ENCODE measurements around the gene LHFPL2.

The LHFPL2 gene

DNA sequence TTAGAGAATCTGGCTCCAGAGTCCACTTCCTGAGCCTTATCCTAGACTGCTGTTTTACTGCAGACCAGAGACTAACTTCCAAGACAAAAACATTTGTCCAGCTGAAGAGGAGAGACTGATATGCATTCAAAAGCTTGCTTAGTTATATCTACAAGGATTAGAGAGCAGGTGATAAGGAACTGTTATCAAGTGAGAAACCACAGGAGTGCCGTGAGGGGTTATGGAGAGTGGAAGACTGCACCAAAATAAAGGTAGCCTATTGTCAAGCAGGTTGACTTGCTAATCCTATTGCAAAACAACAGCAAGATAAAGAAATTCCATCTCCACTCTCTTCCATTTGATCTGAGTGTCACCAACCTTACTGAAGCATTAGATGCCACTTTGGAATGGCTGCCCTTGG lies 149.1 kb downstream of the LHFPL2 start:
- no peak for ATAC-seq (replicated peaks)
- DNase-seq, result no peak
- H3K4me3 Mint-ChIP-seq, result no peak overlapping the region
- H3K27ac Mint-ChIP-seq, result no peak overlapping the region
- H3K27me3 Mint-ChIP-seq, result peaks cover 75 to 78% of the 10 kb centered on the region in 2 donors
- no peaks in the 10 kb centered on the region for H3K36me3 Mint-ChIP-seq (ENCODE audit: insufficient read depth)
- H3K4me1 Mint-ChIP-seq (ENCODE audit: low read depth in 2 of 2), result no peaks in the 10 kb centered on the region
- H3K9me3 Mint-ChIP-seq, result no peaks in the 10 kb centered on the region

DNA sequence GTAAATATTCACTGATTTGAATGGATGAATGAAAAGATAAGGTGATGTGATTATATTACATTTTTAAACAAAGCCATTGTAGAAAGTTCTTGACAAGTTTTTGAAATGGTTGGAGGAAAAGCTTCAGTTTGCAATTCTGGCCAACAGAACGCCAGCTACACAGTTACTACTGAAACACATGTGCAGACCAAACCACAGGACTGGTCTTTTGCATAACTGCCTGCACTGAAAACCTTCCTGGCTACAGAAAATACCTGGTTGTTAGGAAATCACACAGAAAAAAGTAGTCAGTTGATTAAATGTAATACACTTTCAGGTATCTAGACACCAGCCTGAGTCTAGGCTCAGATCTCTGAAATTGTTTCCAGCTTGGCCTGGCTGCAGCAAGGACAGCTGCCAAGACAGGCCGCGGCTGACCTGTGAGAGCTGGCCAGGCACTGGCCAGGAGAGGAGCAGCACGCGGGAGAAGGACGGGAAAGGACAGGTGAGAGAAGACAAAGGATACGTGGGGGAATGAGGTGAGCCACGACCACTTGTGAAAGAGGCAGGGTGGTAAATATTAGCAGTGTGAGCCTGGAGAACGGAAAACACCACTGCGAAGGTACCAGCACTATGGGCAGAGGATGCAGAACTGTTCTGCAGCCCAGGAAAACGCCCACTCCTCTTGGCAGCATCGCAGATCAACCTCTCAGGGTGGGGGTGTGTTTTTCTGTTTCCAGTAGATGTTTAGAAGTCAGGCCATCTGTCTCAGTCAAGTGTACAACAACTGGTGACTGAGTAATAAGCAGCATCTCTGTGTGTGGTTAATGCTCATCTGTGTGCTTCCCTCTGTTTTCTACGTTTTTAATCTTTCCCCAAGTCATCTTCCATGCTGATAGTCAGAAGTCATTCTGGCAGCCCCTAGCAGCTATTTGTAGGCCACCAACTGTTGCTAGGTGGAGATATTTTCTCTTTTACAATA lies 150.7 kb downstream of the LHFPL2 start:
- no peak for DNase-seq
- Mint-ChIP-seq H3K9me3 (no peaks in the 10 kb centered on the region), H3K4me3 (no peak overlapping the region), H3K27ac (no peak overlapping the region), H3K4me1 (ENCODE audit: low read depth in 2 of 2) (no peaks in the 10 kb centered on the region), H3K36me3 (ENCODE audit: insufficient read depth) (no peaks in the 10 kb centered on the region), H3K27me3 (peaks cover 61 to 64% of the 10 kb centered on the region in 2 donors)
- ATAC-seq (replicated peaks), result no peak

DNA sequence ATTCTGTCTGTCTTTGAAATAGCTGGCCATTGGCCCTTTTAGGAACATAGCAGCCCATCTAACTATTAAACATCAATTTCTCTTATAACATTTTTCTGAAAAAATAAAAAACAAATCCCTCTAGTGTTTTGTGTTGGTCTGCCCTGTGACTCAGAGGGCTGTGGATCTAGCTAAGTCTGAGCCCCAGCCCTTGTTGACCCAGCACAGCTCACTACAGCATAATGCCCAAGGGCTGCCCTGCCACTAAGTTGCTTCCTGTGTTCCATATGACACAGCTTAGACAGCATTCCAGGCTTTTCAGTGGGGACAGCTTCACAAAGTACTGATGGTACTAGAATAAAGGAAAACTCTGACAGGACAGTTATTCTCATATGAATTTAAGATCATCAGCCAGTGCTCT lies 152.2 kb downstream of the LHFPL2 start:
- Mint-ChIP-seq H3K36me3 (ENCODE audit: insufficient read depth) (peaks cover 2% of the 10 kb centered on the region), H3K4me3 (no peak overlapping the region), H3K4me1 (ENCODE audit: low read depth in 2 of 2) (no peaks in the 10 kb centered on the region), H3K27me3 (peaks cover 48 to 49% of the 10 kb centered on the region in 2 donors), H3K9me3 (no peaks in the 10 kb centered on the region), H3K27ac (no peak overlapping the region)
- ATAC-seq (replicated peaks), result no peak
- no peak for DNase-seq

DNA sequence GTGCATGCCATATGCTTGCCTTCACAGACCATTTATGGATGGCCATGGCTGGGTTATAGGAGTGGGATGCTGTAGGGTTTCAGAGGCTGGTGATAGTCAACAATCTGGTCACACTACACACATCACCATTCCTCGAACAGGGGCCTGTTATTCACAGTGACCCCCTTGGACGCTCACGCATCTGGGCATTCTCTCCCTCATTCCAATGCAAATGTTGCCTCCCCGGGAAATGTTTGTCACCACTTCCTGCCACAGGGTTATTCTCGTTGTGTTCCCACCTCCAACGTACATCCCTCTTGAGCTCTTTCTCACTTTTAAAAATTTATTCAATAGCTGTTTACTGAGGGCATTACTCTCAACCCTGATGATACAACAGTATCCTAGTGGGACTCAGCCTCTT lies 152.8 kb downstream of the LHFPL2 start:
- Mint-ChIP-seq H3K27me3 (peaks cover 43% of the 10 kb centered on the region in 2 donors), H3K27ac (no peak overlapping the region), H3K4me1 (ENCODE audit: low read depth in 2 of 2) (no peaks in the 10 kb centered on the region), H3K9me3 (no peaks in the 10 kb centered on the region), H3K36me3 (ENCODE audit: insufficient read depth) (peaks cover 2% of the 10 kb centered on the region), H3K4me3 (no peak overlapping the region)
- no peak for DNase-seq
- no peak for ATAC-seq (replicated peaks)

DNA sequence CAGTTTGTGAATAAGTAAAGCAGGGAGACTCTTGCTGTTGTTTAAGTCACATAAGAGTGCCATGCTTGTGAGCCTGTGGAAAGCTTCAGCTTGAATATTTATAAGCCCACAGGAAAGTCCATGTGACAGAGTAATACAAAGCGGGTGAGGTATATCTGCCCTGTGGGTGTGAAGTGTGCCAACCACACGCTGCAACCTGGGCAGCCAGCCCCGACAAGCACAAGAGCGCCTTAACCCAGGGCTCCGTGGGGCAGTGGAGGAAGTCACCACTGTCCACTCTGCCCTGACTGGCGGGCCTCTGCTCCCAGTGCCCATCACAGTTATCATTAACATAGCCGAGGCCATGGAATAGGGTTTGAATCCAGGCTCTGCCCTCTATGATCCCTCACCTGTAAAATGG lies 155.9 kb downstream of the LHFPL2 start:
- ATAC-seq (replicated peaks), result no peak
- Mint-ChIP-seq H3K36me3 (ENCODE audit: insufficient read depth) (peaks cover 2% of the 10 kb centered on the region), H3K27ac (no peak overlapping the region)

DNA sequence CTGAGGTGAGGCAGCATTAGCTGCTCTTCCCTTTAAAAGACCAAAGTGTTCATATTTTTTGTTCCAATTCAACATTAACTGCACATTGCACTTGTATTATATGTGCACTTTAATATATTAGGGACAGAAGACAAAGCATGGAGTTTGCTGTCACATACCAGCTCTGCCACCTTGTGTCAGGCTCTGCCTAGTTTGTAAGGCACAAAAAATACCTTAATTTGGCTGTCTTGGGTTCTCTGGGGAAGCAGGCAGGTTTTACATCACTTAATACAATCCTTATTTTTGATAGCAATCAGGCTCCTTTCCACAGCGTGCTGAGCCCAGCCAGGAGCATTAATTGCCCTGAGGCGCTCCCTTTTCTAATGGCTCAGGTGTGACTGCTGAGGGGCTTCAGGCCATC lies 156.3 kb downstream of the LHFPL2 start:
- H3K27me3 Mint-ChIP-seq, result peaks cover 7% of the 10 kb centered on the region in 2 donors
- peaks cover 2% of the 10 kb centered on the region for H3K36me3 Mint-ChIP-seq (ENCODE audit: insufficient read depth)
- H3K9me3 Mint-ChIP-seq, result no peaks in the 10 kb centered on the region
- no peak overlapping the region for H3K4me3 Mint-ChIP-seq
- no peaks in the 10 kb centered on the region for H3K4me1 Mint-ChIP-seq (ENCODE audit: low read depth in 2 of 2)
- DNase-seq, result no peak
- no peak overlapping the region for H3K27ac Mint-ChIP-seq
- no peak for ATAC-seq (replicated peaks)

More for the DNA sequence above, 155.9 kb downstream of the LHFPL2 start:
- H3K4me3 Mint-ChIP-seq, result no peak overlapping the region
- no peak for DNase-seq
- H3K4me1 Mint-ChIP-seq (ENCODE audit: low read depth in 2 of 2), result no peaks in the 10 kb centered on the region
- peaks cover 11 to 12% of the 10 kb centered on the region in 2 donors for H3K27me3 Mint-ChIP-seq
- no peaks in the 10 kb centered on the region for H3K9me3 Mint-ChIP-seq

DNA sequence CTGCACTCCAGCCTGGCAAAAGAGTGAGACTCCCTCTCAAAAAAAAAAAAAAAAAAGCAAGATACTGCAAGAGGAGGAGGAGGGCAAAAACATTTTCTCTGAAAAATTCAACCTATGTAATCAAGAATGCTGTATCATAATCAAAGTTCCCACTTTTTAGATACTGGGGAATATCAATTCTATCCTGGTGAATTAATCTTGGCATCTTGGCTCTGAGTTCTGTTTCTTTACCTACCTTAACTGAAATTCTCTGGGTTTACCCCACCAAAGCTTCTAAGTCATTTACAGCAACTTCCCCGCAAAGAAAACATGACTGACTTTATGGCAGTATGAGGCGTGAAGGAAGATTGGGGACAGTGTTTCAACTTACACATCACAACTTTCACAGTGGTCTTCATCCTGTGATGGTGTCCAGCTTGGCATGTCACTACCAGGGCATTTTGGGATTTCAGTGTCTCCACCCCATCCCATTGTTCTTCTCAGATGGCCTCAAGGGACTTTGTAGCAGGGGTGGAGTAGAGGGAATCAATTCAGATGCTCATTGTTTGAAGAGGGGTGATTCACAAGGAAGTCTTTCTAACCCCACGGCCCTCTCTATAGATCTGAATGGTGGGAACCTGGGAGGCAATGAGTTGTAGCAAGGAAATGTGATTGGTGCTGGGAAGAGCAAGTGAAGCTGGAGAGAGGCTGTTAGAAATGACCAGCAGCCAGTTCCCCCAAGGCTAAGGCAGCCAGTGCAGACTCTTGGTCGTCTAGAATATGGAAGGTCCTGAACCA lies 157.7 kb downstream of the LHFPL2 start:
- peaks cover 2% of the 10 kb centered on the region for H3K36me3 Mint-ChIP-seq (ENCODE audit: insufficient read depth)
- no peak overlapping the region for H3K4me3 Mint-ChIP-seq
- no peak for DNase-seq
- no peaks in the 10 kb centered on the region for H3K9me3 Mint-ChIP-seq
- no peaks in the 10 kb centered on the region for H3K27me3 Mint-ChIP-seq
- peak overlapping the region in 1 of 2 donors; percentile 38 for H3K27ac Mint-ChIP-seq
- ATAC-seq (replicated peaks), result no peak
- no peaks in the 10 kb centered on the region for H3K4me1 Mint-ChIP-seq (ENCODE audit: low read depth in 2 of 2)

DNA sequence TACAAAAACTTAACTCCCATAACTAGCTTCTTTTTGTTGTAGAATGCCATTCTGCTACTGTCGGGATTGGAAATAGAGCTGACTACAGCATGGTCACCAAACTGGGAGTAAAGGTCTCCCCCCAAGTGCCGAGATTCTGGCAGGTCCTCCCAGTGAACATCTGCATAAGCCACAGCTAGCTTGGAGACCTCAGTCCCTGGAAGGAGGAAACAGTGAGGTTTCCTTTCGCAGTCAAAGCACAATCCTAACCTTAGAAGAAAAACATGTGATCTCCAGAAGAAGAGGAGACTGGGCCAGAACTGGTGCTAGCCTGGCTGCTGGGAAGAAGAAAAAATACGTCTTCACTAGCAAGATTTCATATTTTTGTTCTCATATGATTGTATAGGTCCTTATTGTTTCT lies 160.7 kb downstream of the LHFPL2 start:
- Mint-ChIP-seq H3K4me1 (ENCODE audit: low read depth in 2 of 2) (peaks cover 8 to 10% of the 10 kb centered on the region in 2 donors), H3K27me3 (no peaks in the 10 kb centered on the region), H3K4me3 (no peak overlapping the region), H3K36me3 (ENCODE audit: insufficient read depth) (peaks cover 2% of the 10 kb centered on the region), H3K9me3 (no peaks in the 10 kb centered on the region), H3K27ac (peak overlapping the region in 1 of 2 donors; percentile 12)
- DNase-seq, result no peak
- ATAC-seq (replicated peaks), result no peak

DNA sequence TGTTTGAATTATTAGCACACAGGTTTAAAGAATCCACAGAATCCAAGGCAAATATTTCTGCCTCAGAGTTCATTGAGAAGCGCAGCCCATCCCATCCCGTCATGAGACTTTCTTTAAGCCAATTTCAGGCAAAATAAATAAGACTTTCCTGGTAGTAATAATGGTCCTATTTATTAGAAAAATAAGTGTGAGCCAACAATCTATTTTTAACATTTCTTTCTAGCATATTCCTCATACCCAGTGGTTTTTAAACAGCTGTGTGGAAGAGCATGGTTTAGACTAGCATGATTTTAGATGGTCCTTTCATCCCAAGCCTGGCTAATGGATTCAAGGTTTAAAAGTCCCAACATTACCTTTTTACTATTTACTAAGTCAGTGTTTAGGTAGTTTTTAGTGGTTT lies 162.4 kb downstream of the LHFPL2 start:
- ATAC-seq (replicated peaks) (no peak), DNase-seq (no peak)
- peaks cover 8 to 13% of the 10 kb centered on the region in 2 donors for H3K4me1 Mint-ChIP-seq (ENCODE audit: low read depth in 2 of 2)
- H3K4me3 Mint-ChIP-seq, result no peak overlapping the region
- H3K27me3 Mint-ChIP-seq, result no peaks in the 10 kb centered on the region
- H3K36me3 Mint-ChIP-seq (ENCODE audit: insufficient read depth), result peaks cover 5% of the 10 kb centered on the region
- no peak overlapping the region for H3K27ac Mint-ChIP-seq
- H3K9me3 Mint-ChIP-seq, result no peaks in the 10 kb centered on the region

DNA sequence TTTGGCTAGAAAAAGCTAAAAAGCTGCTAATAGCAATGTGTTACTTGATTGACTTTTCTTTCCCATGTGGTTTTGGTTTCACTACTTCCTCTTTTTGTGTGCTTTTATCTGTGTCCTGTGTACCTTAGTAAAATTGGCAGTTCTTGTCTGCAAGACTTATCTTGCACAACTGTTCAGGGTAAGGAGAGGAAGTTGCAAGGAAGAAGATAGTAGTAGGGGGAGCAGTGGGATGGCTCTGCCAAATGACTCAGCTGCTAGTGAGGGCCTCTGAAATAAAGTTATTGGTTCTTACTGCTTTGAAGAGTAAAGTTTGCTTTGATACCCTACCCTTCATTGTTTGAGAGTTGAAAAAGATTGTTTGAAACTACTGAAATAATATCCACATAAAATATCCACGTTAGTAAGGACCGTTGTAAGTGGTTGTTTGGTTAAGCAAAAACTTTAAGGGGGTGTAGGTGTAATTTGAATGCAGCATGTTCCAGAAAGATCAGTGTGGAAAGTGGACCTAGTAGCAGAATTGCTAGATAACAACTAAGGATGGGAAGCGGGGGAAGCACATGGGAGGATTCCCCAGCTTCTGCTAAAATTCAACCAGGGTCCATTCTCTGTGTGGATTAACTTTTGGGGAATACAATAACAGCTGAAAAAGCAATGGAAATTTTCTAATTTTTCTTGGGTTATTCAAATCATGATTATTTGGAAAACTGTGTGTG lies 164.6 kb downstream of the LHFPL2 start:
- H3K27ac Mint-ChIP-seq, result no peak overlapping the region
- ATAC-seq (replicated peaks) (peak; percentile 46), DNase-seq (no peak)
- peaks cover 8 to 13% of the 10 kb centered on the region in 2 donors for H3K4me1 Mint-ChIP-seq (ENCODE audit: low read depth in 2 of 2)
- no peaks in the 10 kb centered on the region for H3K27me3 Mint-ChIP-seq
- H3K36me3 Mint-ChIP-seq (ENCODE audit: insufficient read depth), result peaks cover 5% of the 10 kb centered on the region
- no peak overlapping the region for H3K4me3 Mint-ChIP-seq
- no peaks in the 10 kb centered on the region for H3K9me3 Mint-ChIP-seq

DNA sequence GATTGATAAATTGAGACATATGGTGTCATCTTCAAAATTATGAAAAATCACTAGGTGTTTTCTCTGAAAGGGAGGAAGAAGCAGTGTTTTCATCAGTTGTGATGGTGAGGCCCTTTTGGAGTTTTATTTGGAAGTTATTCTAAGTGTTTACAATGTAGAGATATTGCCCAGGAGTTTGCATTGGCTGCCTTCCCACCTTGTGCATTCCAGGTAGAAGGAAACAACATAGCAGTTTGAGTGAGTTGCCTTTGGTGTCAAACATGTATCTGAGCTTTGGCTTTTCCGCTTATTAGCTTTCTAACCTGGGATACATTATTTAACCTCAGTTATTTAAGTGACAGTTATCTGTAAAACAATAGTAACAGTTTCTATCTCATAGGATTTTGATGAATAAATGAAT lies 165.6 kb downstream of the LHFPL2 start:
- ATAC-seq (replicated peaks) (no peak), DNase-seq (no peak)
- Mint-ChIP-seq H3K36me3 (ENCODE audit: insufficient read depth) (peaks cover 5% of the 10 kb centered on the region), H3K27me3 (no peaks in the 10 kb centered on the region), H3K4me3 (no peak overlapping the region), H3K27ac (no peak overlapping the region), H3K9me3 (no peaks in the 10 kb centered on the region), H3K4me1 (ENCODE audit: low read depth in 2 of 2) (peaks cover 8 to 13% of the 10 kb centered on the region in 2 donors)

DNA sequence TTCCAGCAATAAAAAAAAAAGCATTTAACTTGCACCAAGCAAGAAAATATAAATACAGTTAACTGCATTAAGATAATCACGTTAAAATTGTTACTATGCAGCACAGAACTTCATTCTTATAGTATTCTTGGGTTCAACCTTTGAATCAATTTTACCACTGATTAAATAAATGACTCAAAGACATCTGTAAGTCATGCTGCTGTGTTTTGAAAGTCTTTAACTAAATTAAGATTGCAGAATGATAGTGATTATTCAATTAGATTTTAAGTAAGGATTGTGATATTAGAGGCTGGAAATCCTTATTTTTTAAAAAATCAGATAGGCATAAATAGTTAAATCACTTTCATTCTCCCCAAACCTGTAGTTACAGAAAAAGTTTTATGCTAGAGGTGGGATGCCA lies 171.8 kb downstream of the LHFPL2 start:
- DNase-seq (no peak), ATAC-seq (replicated peaks) (no peak)
- Mint-ChIP-seq H3K36me3 (ENCODE audit: insufficient read depth) (peaks cover 10% of the 10 kb centered on the region), H3K4me1 (ENCODE audit: low read depth in 2 of 2) (no peaks in the 10 kb centered on the region), H3K27ac (no peak overlapping the region), H3K4me3 (no peak overlapping the region), H3K27me3 (no peaks in the 10 kb centered on the region), H3K9me3 (no peaks in the 10 kb centered on the region)

DNA sequence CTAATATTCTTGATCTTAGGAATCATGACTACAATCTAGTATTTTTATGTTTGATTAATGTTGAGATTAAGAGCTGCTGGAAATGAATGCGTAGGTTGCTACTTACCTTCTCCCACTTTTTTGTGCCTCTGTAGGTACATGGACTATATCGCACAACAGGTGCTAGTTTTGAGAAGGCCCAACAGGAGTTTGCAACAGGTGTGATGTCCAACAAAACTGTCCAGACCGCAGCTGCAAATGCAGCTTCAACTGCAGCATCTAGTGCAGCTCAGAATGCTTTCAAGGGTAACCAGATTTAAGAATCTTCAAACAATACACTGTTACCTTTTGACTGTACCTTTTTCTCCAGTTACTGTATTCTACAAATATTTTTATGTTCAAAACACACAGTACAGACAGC lies 173.2 kb downstream of the LHFPL2 start:
- Mint-ChIP-seq H3K36me3 (ENCODE audit: insufficient read depth) (peaks cover 12% of the 10 kb centered on the region), H3K27ac (no peak overlapping the region), H3K4me3 (no peak overlapping the region), H3K27me3 (no peaks in the 10 kb centered on the region), H3K9me3 (no peaks in the 10 kb centered on the region), H3K4me1 (ENCODE audit: low read depth in 2 of 2) (no peaks in the 10 kb centered on the region)
- DNase-seq (no peak), ATAC-seq (replicated peaks) (no peak)
